Trophoblast cell (in vitro differentiated cells and primary cell): ENCODE results near the gene SCN11A.

Experiments used
- DNase-seq, 2 donors: peaks; one replicate each; pipeline ENCODE4 v3.0.0-alpha.2; 2016
- H2AFZ ChIP-seq: 2 replicates; pipeline ENCODE4 v1.6.1; 2013; ENCODE audit warnings: low read length, moderate library complexity, mild to moderate bottlenecking; ENCODE audit not compliant: insufficient read depth, poor library complexity
- H2AK5ac ChIP-seq: 2 replicates; pipeline ENCODE4 v1.6.1; 2013; ENCODE audit warnings: mild to moderate bottlenecking, low read length
- H2BK120ac ChIP-seq: 2 replicates; pipeline ENCODE4 v1.6.1; 2013; ENCODE audit warnings: low read length, mild to moderate bottlenecking, moderate library complexity; ENCODE audit not compliant: insufficient read depth, poor library complexity
- H2BK12ac ChIP-seq: 2 replicates; pipeline ENCODE4 v1.6.1; 2013; ENCODE audit warnings: mild to moderate bottlenecking, low read length, moderate library complexity
- H2BK5ac ChIP-seq: 2 replicates; pipeline ENCODE4 v1.6.1; 2013; ENCODE audit warnings: low read length, low read depth, moderate library complexity, mild to moderate bottlenecking; ENCODE audit not compliant: poor library complexity
- H3K14ac ChIP-seq: 2 replicates; pipeline ENCODE4 v1.6.1; 2013; ENCODE audit warnings: mild to moderate bottlenecking, low read length
- H3K18ac ChIP-seq: 2 replicates; pipeline ENCODE4 v1.6.1; 2013; ENCODE audit warnings: mild to moderate bottlenecking, low read length
- H3K23ac ChIP-seq: 2 replicates; pipeline ENCODE4 v1.6.1; 2013; ENCODE audit warnings: low read length
- H3K27ac ChIP-seq: 2 replicates; pipeline ENCODE4 v1.5.1; 2013; ENCODE audit warnings: low read depth, mild to moderate bottlenecking, inconsistent platforms, low read length, moderate library complexity
- H3K27me3 ChIP-seq: 2 replicates; pipeline ENCODE4 v1.6.1; 2013; ENCODE audit warnings: inconsistent platforms, mild to moderate bottlenecking, low read length, moderate library complexity; ENCODE audit not compliant: insufficient read depth
- H3K36me3 ChIP-seq, 2 experiments: 1 replicate in 1 of 2; 2 replicates in 1 of 2; pipeline ENCODE4 v1.6.1; 2013; ENCODE audit warnings: low read length in 2 of 2, mild to moderate bottlenecking in 2 of 2, moderate library complexity in 1 of 2; ENCODE audit not compliant: insufficient read depth in 2 of 2, control insufficient read depth in 1 of 2
- H3K4ac ChIP-seq: 2 replicates; pipeline ENCODE4 v1.6.1; 2013; ENCODE audit warnings: low read depth, mild to moderate bottlenecking, low read length, moderate library complexity
- H3K4me1 ChIP-seq, 2 experiments: 1 replicate in 1 of 2; 2 replicates in 1 of 2; pipeline ENCODE4 v1.6.1; 2013; ENCODE audit warnings: low read length in 2 of 2, mild to moderate bottlenecking in 2 of 2, moderate library complexity in 1 of 2; ENCODE audit not compliant: insufficient read depth in 2 of 2, control insufficient read depth in 1 of 2
- H3K4me2 ChIP-seq: 2 replicates; pipeline ENCODE4 v1.6.1; 2013; ENCODE audit warnings: inconsistent platforms, mild to moderate bottlenecking, low read length, moderate library complexity
- H3K4me3 ChIP-seq: 2 replicates; pipeline ENCODE4 v1.5.1; 2013; ENCODE audit warnings: mild to moderate bottlenecking, low read depth, low read length, inconsistent platforms
- H3K79me1 ChIP-seq: one replicate; pipeline ENCODE4 v1.6.1; 2013; ENCODE audit warnings: low read length
- H3K79me2 ChIP-seq: 2 replicates; pipeline ENCODE4 v1.6.1; 2013; ENCODE audit warnings: low read length, mild to moderate bottlenecking; ENCODE audit not compliant: control insufficient read depth, insufficient read depth, poor library complexity
- H3K9ac ChIP-seq: 2 replicates; pipeline ENCODE4 v1.6.1; 2013; ENCODE audit warnings: mild to moderate bottlenecking, low read length
- H3K9me3 ChIP-seq: 2 replicates; pipeline ENCODE4 v1.6.1; 2013; ENCODE audit warnings: low read depth, mild to moderate bottlenecking, control low read depth, inconsistent platforms, low read length; ENCODE audit not compliant: insufficient read depth
- H4K12ac ChIP-seq: 2 replicates; pipeline ENCODE4 v1.6.1; 2013; ENCODE audit warnings: low read depth, mild to moderate bottlenecking, low read length, moderate library complexity
- H4K8ac ChIP-seq: 2 replicates; pipeline ENCODE4 v1.6.1; 2013; ENCODE audit warnings: low read depth, mild to moderate bottlenecking, low read length, moderate library complexity
- H4K91ac ChIP-seq: one replicate; pipeline ENCODE4 v1.6.1; 2013; ENCODE audit warnings: low read depth, mild to moderate bottlenecking, low read length, moderate library complexity
- WGBS: extraction: QIAGEN DNeasy Blood & Tissue Kit; methylation state at CpG from one replicate; pipeline ENCODE4 v1.1.7; 2013; ENCODE audit warnings: missing lambda C conversion rate; ENCODE audit not compliant: insufficient read length, insufficient coverage; ENCODE audit errors: extremely low coverage; 5-methylcytosine and 5-hydroxymethylcytosine counted together

Gene SCN11A

DNA sequence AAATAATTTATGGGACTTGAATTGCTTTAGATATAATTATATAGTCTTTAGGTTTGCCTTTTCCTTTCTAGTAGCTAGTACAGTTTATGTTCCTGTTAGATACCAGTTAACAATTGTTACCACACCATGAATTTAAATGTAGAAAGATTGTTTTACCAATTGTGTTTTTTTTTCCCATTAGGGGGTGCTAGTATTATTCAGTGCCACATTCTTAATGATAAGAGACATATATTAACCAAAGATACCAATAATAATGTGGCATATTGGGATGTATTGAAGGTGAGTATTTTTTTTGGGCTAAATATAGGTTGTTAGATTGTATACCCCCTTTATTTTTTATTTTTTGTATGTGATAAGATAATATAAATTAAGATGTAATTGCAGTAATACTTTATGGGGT is 27.8 kb upstream of the SCN11A start:
- Histone ChIP-seq H3K27me3 (no peaks in the 10 kb centered on the region), H4K91ac (no peak overlapping the region), H2BK5ac (no peak overlapping the region), H3K18ac (no peak overlapping the region), H3K79me1 (no peaks in the 10 kb centered on the region), H4K12ac (no peak overlapping the region), H3K9ac (no peak overlapping the region), H2BK120ac (no peak overlapping the region), H3K4ac (no peak overlapping the region), H3K23ac (no peak overlapping the region), H4K8ac (no peak overlapping the region), H2AFZ (no peak overlapping the region), H3K79me2 (no peaks in the 10 kb centered on the region), H2BK12ac (no peak overlapping the region), H3K4me1 (no peaks in the 10 kb centered on the region), H3K9me3 (no peaks in the 10 kb centered on the region), H3K36me3 (peaks cover 7 to 18% of the 10 kb centered on the region in 2 experiments), H3K4me2 (no peak overlapping the region), H2AK5ac (no peak overlapping the region), H3K4me3 (no peak overlapping the region), H3K27ac (no peak overlapping the region), H3K14ac (no peak overlapping the region)
- DNase-seq = no peak

DNA sequence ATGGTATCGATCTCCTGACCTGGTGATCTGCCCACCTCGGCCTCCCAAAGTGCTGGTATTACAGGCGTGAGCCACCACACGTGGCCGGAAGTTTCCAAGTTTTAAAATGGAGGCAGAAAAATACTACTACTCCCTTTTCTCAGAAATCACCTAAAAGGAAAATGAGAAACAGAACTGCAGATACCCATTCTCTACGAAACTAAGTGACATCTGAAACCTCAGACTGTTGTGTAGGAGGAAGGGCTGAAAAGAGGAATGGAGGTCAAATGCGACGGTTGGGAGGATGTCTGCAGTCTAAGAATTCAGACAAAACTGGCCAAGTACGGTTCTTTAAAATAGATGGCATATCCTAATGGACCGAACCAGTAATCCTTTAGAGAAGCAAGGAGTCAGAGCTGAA is 24.2 kb upstream of the SCN11A start:
- DNase-seq = no peak
- no peak overlapping the region for H2BK120ac ChIP-seq
- no peak overlapping the region for H3K23ac ChIP-seq
- no peak overlapping the region for H3K18ac ChIP-seq
- no peak overlapping the region for H3K4me3 ChIP-seq
- H2AK5ac ChIP-seq = no peak overlapping the region
- H3K79me2 ChIP-seq = no peaks in the 10 kb centered on the region
- H3K4ac ChIP-seq = no peak overlapping the region
- no peak overlapping the region for H4K12ac ChIP-seq
- no peak overlapping the region for H3K4me2 ChIP-seq
- H3K27me3 ChIP-seq = no peaks in the 10 kb centered on the region
- no CpG with 5 or more reads among the region's 10 CpGs for WGBS
- H3K4me1 ChIP-seq = no peaks in the 10 kb centered on the region
- H3K27ac ChIP-seq = no peak overlapping the region
- H3K9me3 ChIP-seq = no peaks in the 10 kb centered on the region
- no peak overlapping the region for H3K9ac ChIP-seq
- H2BK12ac ChIP-seq = no peak overlapping the region
- no peak overlapping the region for H4K8ac ChIP-seq
- H3K79me1 ChIP-seq = no peaks in the 10 kb centered on the region
- peaks cover 8 to 20% of the 10 kb centered on the region in 2 experiments for H3K36me3 ChIP-seq
- no peak overlapping the region for H2AFZ ChIP-seq
- no peak overlapping the region for H3K14ac ChIP-seq
- H4K91ac ChIP-seq = no peak overlapping the region
- H2BK5ac ChIP-seq = no peak overlapping the region

DNA sequence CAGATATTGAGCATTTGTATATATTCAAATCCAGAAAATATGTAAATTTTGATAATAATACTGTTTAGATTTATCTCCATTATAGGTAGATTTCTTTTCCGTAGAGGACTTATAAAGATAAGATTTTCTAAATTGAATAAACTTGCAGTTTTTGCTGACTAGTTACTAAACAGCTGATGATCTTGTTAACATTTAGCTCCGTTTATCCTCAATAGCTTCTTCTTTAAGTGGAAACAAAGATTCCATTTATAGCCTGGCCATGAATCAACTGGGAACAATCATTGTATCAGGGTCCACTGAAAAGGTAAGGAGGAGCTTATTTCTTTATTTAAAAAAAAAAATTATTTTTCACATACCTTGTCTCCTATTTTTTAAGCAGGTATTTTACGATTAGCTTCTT is 16.8 kb upstream of the SCN11A start:
- no peak overlapping the region for H2AK5ac ChIP-seq
- no peak overlapping the region for H3K18ac ChIP-seq
- H3K14ac ChIP-seq = no peak overlapping the region
- H3K4me2 ChIP-seq = no peak overlapping the region
- H2AFZ ChIP-seq = no peak overlapping the region
- H2BK120ac ChIP-seq = no peak overlapping the region
- no peak overlapping the region for H3K4me3 ChIP-seq
- no peaks in the 10 kb centered on the region for H3K79me1 ChIP-seq
- WGBS = no CpG with 5 or more reads among the region's 3 CpGs
- no peak overlapping the region for H4K8ac ChIP-seq
- H3K79me2 ChIP-seq = no peaks in the 10 kb centered on the region
- no peak for DNase-seq
- H4K12ac ChIP-seq = no peak overlapping the region
- H2BK5ac ChIP-seq = no peak overlapping the region
- H3K27ac ChIP-seq = no peak overlapping the region
- H3K9me3 ChIP-seq = no peaks in the 10 kb centered on the region
- no peak overlapping the region for H4K91ac ChIP-seq
- H3K9ac ChIP-seq = no peak overlapping the region
- H3K36me3 ChIP-seq = peaks cover 3 to 6% of the 10 kb centered on the region in 2 experiments
- H3K4ac ChIP-seq = no peak overlapping the region
- H3K23ac ChIP-seq = no peak overlapping the region
- no peak overlapping the region for H2BK12ac ChIP-seq
- H3K27me3 ChIP-seq = no peaks in the 10 kb centered on the region
- no peaks in the 10 kb centered on the region for H3K4me1 ChIP-seq

DNA sequence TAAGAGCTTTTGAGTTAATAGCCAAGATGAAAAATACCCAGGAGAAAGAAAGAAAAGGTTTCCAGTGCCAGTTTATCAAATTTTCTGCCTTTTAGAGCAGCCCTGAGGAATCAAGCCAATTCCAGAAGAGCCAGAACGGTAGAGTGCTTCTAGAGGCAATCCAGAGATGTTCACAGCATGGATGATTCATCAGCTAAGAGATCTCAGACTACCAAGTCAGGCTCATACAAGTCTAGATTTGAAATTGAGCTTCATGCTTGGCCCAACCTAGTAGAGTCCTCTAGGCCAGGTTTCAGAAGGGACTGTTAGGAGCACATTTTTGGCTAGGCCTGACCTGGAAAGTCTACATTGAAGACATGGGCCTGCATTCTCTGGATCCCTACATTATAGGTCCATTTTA is 15.5 kb upstream of the SCN11A start:
- Histone ChIP-seq H2BK120ac (no peak overlapping the region), H4K8ac (no peak overlapping the region), H2BK5ac (no peak overlapping the region), H3K4me3 (no peak overlapping the region), H3K27me3 (no peaks in the 10 kb centered on the region), H3K79me2 (no peaks in the 10 kb centered on the region), H3K4me2 (no peak overlapping the region), H2AK5ac (no peak overlapping the region), H3K27ac (no peak overlapping the region), H3K18ac (no peak overlapping the region), H3K23ac (no peak overlapping the region), H3K4me1 (no peaks in the 10 kb centered on the region), H3K4ac (no peak overlapping the region), H3K14ac (no peak overlapping the region), H2BK12ac (no peak overlapping the region), H3K36me3 (peaks cover 3 to 6% of the 10 kb centered on the region in 2 experiments), H4K12ac (no peak overlapping the region), H3K79me1 (no peaks in the 10 kb centered on the region), H2AFZ (no peak overlapping the region), H3K9me3 (no peaks in the 10 kb centered on the region), H4K91ac (no peak overlapping the region), H3K9ac (no peak overlapping the region)
- DNase-seq = no peak
- no CpG with 5 or more reads among the region's 1 CpG for WGBS
